Esophagus squamous epithelium (tissue), 5 donors: ENCODE data around the gene ST3GAL2. TPM values are rescaled to one million over a fixed set of nuclear protein-coding genes. Genes with fewer than 3 reads are reported as not detected.
"Not testable (repeated sequence)": the region's sequence is repeated elsewhere in the genome, so short reads cannot be mapped to it uniquely, and the experiment has no call there.

Experiments used
- DNase-seq: peaks from one replicate; lab custom pipeline; 2025; lab: John Stamatoyannopoulos, UW
- H3K27ac ChIP-seq, 4 donors: fragments of 200-600 bp; sonication (generic); one replicate each; pipeline ENCODE4 v1.5.1; 2016 to 2019; ENCODE audit warnings: mild to moderate bottlenecking in 1 of 4
- H3K27me3 ChIP-seq, 4 donors: fragments of 200-600 bp; sonication (generic); 1 replicate in 3 of 4; 2 replicates in 1 of 4; pipeline versions ENCODE4 v1.5.1 to v1.6.0; 2017 to 2021; ENCODE audit warnings: antibody characterized with exemption in 1 of 4
- H3K36me3 ChIP-seq, 3 donors: fragments of 200-600 bp; sonication (generic); one replicate each; pipeline ENCODE4 v1.5.1; 2016 to 2019
- H3K4me1 ChIP-seq, 3 donors: fragments of 200-600 bp; sonication (generic); one replicate each; pipeline ENCODE4 v1.5.1; 2017 to 2019
- H3K4me3 ChIP-seq, 4 donors: fragments of 200-600 bp; sonication (generic); 1 replicate in 3 of 4; 2 replicates in 1 of 4; pipeline ENCODE4 v1.5.1; 2016 to 2019; ENCODE audit warnings: mild to moderate bottlenecking in 2 of 4, moderate library complexity in 1 of 4
- H3K9me3 ChIP-seq, 3 donors: fragments of 200-600 bp; sonication (generic); one replicate each; pipeline ENCODE4 v1.5.1; 2016 to 2019
- POLR2A ChIP-seq, 4 donors: fragments of 450-650 bp; IDR thresholded peaks; one replicate each; pipeline ENCODE4 v1.6.1; 2017; ENCODE audit warnings: antibody characterized with exemption in 4 of 4, mild to moderate bottlenecking in 4 of 4, moderate library complexity in 3 of 4
- WGBS, 2 donors: methylation state at CpG; one replicate each; pipeline ENCODE4 v1.1.5; 2018; 5-methylcytosine and 5-hydroxymethylcytosine counted together
- intact Hi-C: fragments of 100-400 bp; cut with DNase I; formaldehyde crosslinking; loops from one replicate; pipeline ENCODE4 v1.15.0; 2022
- small RNA-seq, 4 donors: library from RNA; depleted of rRNA; stranded (forward); fragments of <200 nt; gene quantifications; one replicate each; pipeline ENCODE3, GENCODE V24; 2016
- total RNA-seq, 4 donors: library from RNA; depleted of rRNA; stranded (reverse); fragments of >200 nt; gene quantifications; one replicate each; pipeline ENCODE4 v1.1.0, GENCODE V29; 2016
- TF ChIP-seq, protein P1 (sequence below), 6 experiments: fragments of 450-650 bp in 4 of 6; fragments of 200-600 bp in 2 of 6; sonication (generic) in 2 of 6; IDR thresholded peaks; one replicate each; pipeline ENCODE4 v1.5.1; 2016 to 2019; ENCODE audit warnings: antibody characterized with exemption in 6 of 6, mild to moderate bottlenecking in 4 of 6, moderate library complexity in 4 of 6
- donor health status: DM: yes; HTN: yes; CAD: no.

Gene ST3GAL2
- total RNA-seq, 4 donors from 2014 or later = 0.80 to 6.5 (median 3.0) TPM

GRCh38 chr16:70341600-70341999 lies 97.3 kb downstream of the ST3GAL2 start:
- intact Hi-C loops = no loop called here
- peaks cover 0 to 7% (median 5%) of the 10 kb centered on the region in 3 donors for H3K4me1 ChIP-seq
- no peak overlapping the region for H3K27ac ChIP-seq
- TF ChIP-seq POLR2A (IDR thresholded peaks at IDR 0.05) = no peak
- TF ChIP-seq, protein P1, sequence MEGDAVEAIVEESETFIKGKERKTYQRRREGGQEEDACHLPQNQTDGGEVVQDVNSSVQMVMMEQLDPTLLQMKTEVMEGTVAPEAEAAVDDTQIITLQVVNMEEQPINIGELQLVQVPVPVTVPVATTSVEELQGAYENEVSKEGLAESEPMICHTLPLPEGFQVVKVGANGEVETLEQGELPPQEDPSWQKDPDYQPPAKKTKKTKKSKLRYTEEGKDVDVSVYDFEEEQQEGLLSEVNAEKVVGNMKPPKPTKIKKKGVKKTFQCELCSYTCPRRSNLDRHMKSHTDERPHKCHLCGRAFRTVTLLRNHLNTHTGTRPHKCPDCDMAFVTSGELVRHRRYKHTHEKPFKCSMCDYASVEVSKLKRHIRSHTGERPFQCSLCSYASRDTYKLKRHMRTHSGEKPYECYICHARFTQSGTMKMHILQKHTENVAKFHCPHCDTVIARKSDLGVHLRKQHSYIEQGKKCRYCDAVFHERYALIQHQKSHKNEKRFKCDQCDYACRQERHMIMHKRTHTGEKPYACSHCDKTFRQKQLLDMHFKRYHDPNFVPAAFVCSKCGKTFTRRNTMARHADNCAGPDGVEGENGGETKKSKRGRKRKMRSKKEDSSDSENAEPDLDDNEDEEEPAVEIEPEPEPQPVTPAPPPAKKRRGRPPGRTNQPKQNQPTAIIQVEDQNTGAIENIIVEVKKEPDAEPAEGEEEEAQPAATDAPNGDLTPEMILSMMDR (IDR thresholded peaks at IDR 0.05) = no peak
- no peaks in the 10 kb centered on the region for H3K27me3 ChIP-seq
- WGBS, 2 donors = 78 to 85% methylated on average over 4 of the region's 4 CpGs
- no peaks in the 10 kb centered on the region for H3K9me3 ChIP-seq
- H3K4me3 ChIP-seq = no peak overlapping the region
- peaks cover 0 to 6% (median 1%) of the 10 kb centered on the region in 3 donors for H3K36me3 ChIP-seq
- no peak for DNase-seq

DNA sequence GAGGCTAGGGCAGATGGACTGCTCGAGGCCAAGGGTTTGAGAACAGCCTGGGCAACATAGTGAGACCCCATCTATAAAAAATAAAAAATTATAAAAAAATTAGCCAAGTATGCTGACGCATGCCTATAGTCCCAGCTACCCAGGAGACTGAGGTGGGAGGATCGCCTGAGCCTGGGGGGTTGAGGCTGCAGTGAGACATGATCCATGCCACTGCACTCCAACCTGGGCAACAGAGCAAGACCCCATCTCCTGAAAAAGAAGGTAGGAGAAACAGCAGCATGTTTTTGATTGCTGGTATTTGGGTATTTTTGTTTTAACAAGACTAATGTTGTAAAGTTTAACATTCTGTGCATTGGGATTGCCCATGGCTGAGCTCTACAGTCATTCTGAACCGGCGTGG lies 101.1 kb downstream of the ST3GAL2 start:
- intact Hi-C loops = no loop called here
- Histone ChIP-seq H3K4me3 (no peak overlapping the region), H3K27me3 (no peaks in the 10 kb centered on the region), H3K4me1 (no peaks in the 10 kb centered on the region), H3K9me3 (no peaks in the 10 kb centered on the region), H3K27ac (no peak overlapping the region), H3K36me3 (peaks cover 5 to 42% (median 6%) of the 10 kb centered on the region in 3 donors)
- DNase-seq = no peak
- 97% methylated on average over 5 of the region's 5 CpGs for whole genome bisulfite sequencing, 2 donors
- no peak for TF ChIP-seq POLR2A (IDR thresholded peaks at IDR 0.05)
- TF ChIP-seq, protein P1 (IDR thresholded peaks at IDR 0.05) = no peak

- 52 to 59% methylated on average over 4 to 5 of the region's 12 CpGs for WGBS, 2 donors
- H3K9me3 ChIP-seq, H3K27ac ChIP-seq, H3K4me3 ChIP-seq, intact Hi-C loops, DNase-seq, H3K4me1 ChIP-seq, H3K27me3 ChIP-seq: not testable (repeated sequence)
- H3K36me3 ChIP-seq = peaks cover 6 to 90% (median 35%) of the 10 kb centered on the region in 3 donors
Observed at GRCh38 chr16:70332728-70333127, 106.2 kb downstream of the ST3GAL2 start.

DNA sequence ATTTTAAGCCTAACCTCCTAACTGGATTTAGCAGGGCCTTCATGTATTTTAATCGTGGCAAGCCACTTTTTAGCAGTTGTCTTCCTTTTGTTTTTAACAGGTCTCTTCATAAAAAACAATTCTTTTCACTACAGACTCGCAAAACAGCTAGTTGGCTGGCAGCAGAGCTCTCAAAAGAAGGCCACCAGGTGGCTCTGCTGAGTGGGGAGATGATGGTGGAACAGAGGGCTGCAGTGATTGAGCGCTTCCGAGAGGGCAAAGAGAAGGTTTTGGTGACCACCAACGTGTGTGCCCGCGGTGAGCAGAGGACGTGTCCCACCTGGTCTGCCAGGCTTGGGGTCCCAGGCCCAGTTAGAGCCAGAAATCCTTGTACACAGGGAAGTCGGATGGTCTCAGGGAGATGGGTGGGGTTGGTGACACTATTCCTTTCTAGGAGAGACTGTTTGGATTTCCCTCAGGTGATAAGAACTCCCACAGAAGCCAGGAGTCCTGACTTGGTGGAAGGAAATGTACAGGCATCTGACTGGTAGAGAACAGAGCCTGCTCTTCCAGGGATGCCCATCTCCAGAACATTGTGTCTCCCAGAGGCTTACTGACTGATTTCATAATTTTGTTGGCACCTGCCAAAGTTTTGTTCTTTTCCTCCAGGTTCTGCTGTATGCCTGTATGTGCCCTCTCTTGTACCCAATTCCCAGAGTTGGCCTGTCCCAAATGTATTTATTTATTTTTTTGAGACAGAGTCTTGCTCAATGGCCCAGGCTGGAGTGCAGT lies 107.1 kb downstream of the ST3GAL2 start:
- H3K9me3 ChIP-seq = no peaks in the 10 kb centered on the region
- WGBS, 2 donors = 59 to 68% methylated on average over 8 to 9 of the region's 9 CpGs
- H3K4me3 ChIP-seq = no peak overlapping the region
- intact Hi-C loops = no loop called here
- H3K27ac ChIP-seq = peak overlapping the region in 3 of 4 donors; percentile 26 to 46 (median 28)
- H3K4me1 ChIP-seq = no peaks in the 10 kb centered on the region
- no peak for TF ChIP-seq POLR2A (IDR thresholded peaks at IDR 0.05)
- TF ChIP-seq, protein P1 (IDR thresholded peaks at IDR 0.05) = peak in 5 of 6 experiments; percentile 27 to 56 (median 32)
- peaks cover 6 to 97% (median 35%) of the 10 kb centered on the region in 3 donors for H3K36me3 ChIP-seq
- no peaks in the 10 kb centered on the region for H3K27me3 ChIP-seq
- DNase-seq = no peak

GRCh38 chr16:70331091-70331490 lies 107.8 kb downstream of the ST3GAL2 start:
- peaks cover 0 to 97% (median 36%) of the 10 kb centered on the region in 3 donors for H3K36me3 ChIP-seq
- intact Hi-C loops = no loop called here
- no peaks in the 10 kb centered on the region for H3K4me1 ChIP-seq
- H3K9me3 ChIP-seq = no peaks in the 10 kb centered on the region
- 86% methylated on average over 1 of the region's 1 CpG for WGBS, 2 donors
- H3K27me3 ChIP-seq = no peaks in the 10 kb centered on the region
- H3K4me3 ChIP-seq = no peak overlapping the region
- no peak for DNase-seq
- H3K27ac ChIP-seq = no peak overlapping the region
- TF ChIP-seq POLR2A (IDR thresholded peaks at IDR 0.05) = no peak
- TF ChIP-seq, protein P1 (IDR thresholded peaks at IDR 0.05) = no peak

Small RNA genes within 50 kb of the gene (small RNA-seq; reads per million reads assigned to genes)
- gene RNU6-23P = 0.14 to 0.95 (median 0.21) reads per million in 4 donors
- gene RPS27P26 = 0 reads per million in 4 donors

Other genes starting within 250 kb of the ST3GAL2 start
- 10 to 100 TPM; 11.4 to 26.1 (median 16.3) TPM for gene EXOSC6, start 187.2 kb downstream of the ST3GAL2 start, total RNA-seq
- 10 to 100 TPM; 30.3 to 50.6 (median 43.4) TPM for gene AARS1, start 149.6 kb downstream of the ST3GAL2 start, total RNA-seq
- gene DDX19B, start 139.9 kb downstream of the ST3GAL2 start, total RNA-seq = 10 to 100 TPM; 15.5 to 35.3 (median 24.3) TPM
- gene DDX19A, start 92.2 kb downstream of the ST3GAL2 start, total RNA-seq = 10 to 100 TPM; 24.6 to 38.9 (median 35.9) TPM
- 10 to 100 TPM; 10.2 to 13.0 (median 11.0) TPM for gene FCSK, start 15.5 kb upstream of the ST3GAL2 start, total RNA-seq
- 10 to 100 TPM; 40.3 to 54.0 (median 47.5) TPM for gene COG4, start 84.5 kb upstream of the ST3GAL2 start, total RNA-seq
- 100 to 1,000 TPM in 3 of 4 donors, 10 to 100 TPM in 1; 77.9 to 145 (median 134) TPM for gene SF3B3, start 84.7 kb upstream of the ST3GAL2 start, total RNA-seq
- gene IL34, start 207.5 kb upstream of the ST3GAL2 start, total RNA-seq = 10 to 100 TPM in 2 of 4 donors, 1 to 10 TPM in 2; 3.2 to 26.6 (median 9.1) TPM
- gene MTSS2, start 247.0 kb upstream of the ST3GAL2 start, total RNA-seq = 10 to 100 TPM; 15.5 to 39.7 (median 27.5) TPM